ENCODE data around the gene SNRNP25. TPM values are rescaled to one million over a fixed set of nuclear protein-coding genes. Genes with fewer than 3 reads are reported as not detected.

Gene SNRNP25
- polyA plus RNA-seq, 3 donors = 18.5 to 32.2 (median 31.6) TPM

GRCh38 chr16:58491-59439 lies 5.1 kb downstream of the SNRNP25 start:
- Histone ChIP-seq H3K4me2 (replicated peaks; ENCODE audit: extremely low read depth, low read length, poor library complexity, severe bottlenecking) (no peak overlapping the region), H3K27ac (ENCODE audit: low read depth in 1 of 2, low read length in 2 of 2) (no peak overlapping the region), H4K20me1 (ENCODE audit: insufficient read depth, low read length) (no peaks in the 10 kb centered on the region), H3K9ac (ENCODE audit: insufficient read depth, low read length, poor library complexity, severe bottlenecking) (no peak overlapping the region), H2AFZ (ENCODE audit: insufficient read depth, low read depth, low read length, poor library complexity, severe bottlenecking) (no peak overlapping the region), H3K9me3 (replicated peaks in 1 of 2; ENCODE audit: control insufficient read depth in 1 of 2, insufficient read depth in 1 of 2, low read length in 2 of 2) (no peaks in the 10 kb centered on the region), H3K79me2 (ENCODE audit: insufficient read depth, low read length) (peaks cover 11% of the 10 kb centered on the region), H3K36me3 (replicated peaks in 1 of 2; ENCODE audit: control insufficient read depth in 1 of 2, insufficient read depth in 2 of 2, low read length in 2 of 2) (peaks cover 6 to 23% of the 10 kb centered on the region in 2 donors), H3K4me1 (ENCODE audit: control insufficient read depth in 1 of 2, insufficient read depth in 2 of 2, low read length in 2 of 2) (peaks cover 5 to 8% of the 10 kb centered on the region in 2 donors), H3K4me3 (replicated peaks in 1 of 3; ENCODE audit: low read depth in 2 of 3, low read length in 3 of 3) (no peak overlapping the region), H3K27me3 (ENCODE audit: control insufficient read depth in 2 of 2, insufficient read depth in 2 of 2, low read length in 2 of 2) (no peaks in the 10 kb centered on the region)
- H3K4me3 Mint-ChIP-seq = no peak overlapping the region
- H3K27ac Mint-ChIP-seq = peak overlapping the region in 1 of 7 donors; percentile 62
- peaks cover 28 to 29% of the 10 kb centered on the region in 2 donors for H3K36me3 Mint-ChIP-seq
- peaks cover 15% of the 10 kb centered on the region for H3K4me1 Mint-ChIP-seq
- 94% methylated on average over 27 of the region's 29 CpGs for WGBS (ENCODE audit: insufficient coverage)
- TF ChIP-seq, protein P1, sequence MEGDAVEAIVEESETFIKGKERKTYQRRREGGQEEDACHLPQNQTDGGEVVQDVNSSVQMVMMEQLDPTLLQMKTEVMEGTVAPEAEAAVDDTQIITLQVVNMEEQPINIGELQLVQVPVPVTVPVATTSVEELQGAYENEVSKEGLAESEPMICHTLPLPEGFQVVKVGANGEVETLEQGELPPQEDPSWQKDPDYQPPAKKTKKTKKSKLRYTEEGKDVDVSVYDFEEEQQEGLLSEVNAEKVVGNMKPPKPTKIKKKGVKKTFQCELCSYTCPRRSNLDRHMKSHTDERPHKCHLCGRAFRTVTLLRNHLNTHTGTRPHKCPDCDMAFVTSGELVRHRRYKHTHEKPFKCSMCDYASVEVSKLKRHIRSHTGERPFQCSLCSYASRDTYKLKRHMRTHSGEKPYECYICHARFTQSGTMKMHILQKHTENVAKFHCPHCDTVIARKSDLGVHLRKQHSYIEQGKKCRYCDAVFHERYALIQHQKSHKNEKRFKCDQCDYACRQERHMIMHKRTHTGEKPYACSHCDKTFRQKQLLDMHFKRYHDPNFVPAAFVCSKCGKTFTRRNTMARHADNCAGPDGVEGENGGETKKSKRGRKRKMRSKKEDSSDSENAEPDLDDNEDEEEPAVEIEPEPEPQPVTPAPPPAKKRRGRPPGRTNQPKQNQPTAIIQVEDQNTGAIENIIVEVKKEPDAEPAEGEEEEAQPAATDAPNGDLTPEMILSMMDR (IDR thresholded peaks at IDR 0.05) = no peak
- intact Hi-C loops (cut with micrococcal nuclease) = no loop called here
- peaks cover 0 to 3% (median 3%) of the 10 kb centered on the region in 3 donors for H3K27me3 Mint-ChIP-seq (ENCODE audit: low read depth in 3 of 3)
- no peaks in the 10 kb centered on the region for H3K9me3 Mint-ChIP-seq
- no peak for DNase-seq

GRCh38 chr16:59440-60059 lies 5.9 kb downstream of the SNRNP25 start:
- WGBS (ENCODE audit: insufficient coverage) = 100% methylated on average over 7 of the region's 14 CpGs

More at GRCh38 chr16:59440-60059, 5.9 kb downstream of the SNRNP25 start:
- H3K9ac ChIP-seq (ENCODE audit: insufficient read depth, low read length, poor library complexity, severe bottlenecking) = no peak overlapping the region
- H3K9me3 Mint-ChIP-seq = no peaks in the 10 kb centered on the region
- H3K9me3 ChIP-seq (replicated peaks in 1 of 2; ENCODE audit: control insufficient read depth in 1 of 2, insufficient read depth in 1 of 2, low read length in 2 of 2) = no peaks in the 10 kb centered on the region
- no peak overlapping the region for H3K4me3 ChIP-seq (replicated peaks in 1 of 3; ENCODE audit: low read depth in 2 of 3, low read length in 3 of 3)
- H3K4me2 ChIP-seq (replicated peaks; ENCODE audit: extremely low read depth, low read length, poor library complexity, severe bottlenecking) = no peak overlapping the region
- peaks cover 3% of the 10 kb centered on the region for H3K79me2 ChIP-seq (ENCODE audit: insufficient read depth, low read length)
- peaks cover 0 to 5% (median 3%) of the 10 kb centered on the region in 3 donors for H3K27me3 Mint-ChIP-seq (ENCODE audit: low read depth in 3 of 3)
- peaks cover 28 to 29% of the 10 kb centered on the region in 2 donors for H3K36me3 Mint-ChIP-seq
- no peaks in the 10 kb centered on the region for H3K27me3 ChIP-seq (ENCODE audit: control insufficient read depth in 2 of 2, insufficient read depth in 2 of 2, low read length in 2 of 2)
- no peaks in the 10 kb centered on the region for H4K20me1 ChIP-seq (ENCODE audit: insufficient read depth, low read length)
- H3K27ac ChIP-seq (ENCODE audit: low read depth in 1 of 2, low read length in 2 of 2) = no peak overlapping the region
- H3K36me3 ChIP-seq (replicated peaks in 1 of 2; ENCODE audit: control insufficient read depth in 1 of 2, insufficient read depth in 2 of 2, low read length in 2 of 2) = peaks cover 6 to 23% of the 10 kb centered on the region in 2 donors
- peak overlapping the region in 1 of 7 donors; percentile 68 for H3K27ac Mint-ChIP-seq
- H2AFZ ChIP-seq (ENCODE audit: insufficient read depth, low read depth, low read length, poor library complexity, severe bottlenecking) = no peak overlapping the region
- TF ChIP-seq, protein P1 (IDR thresholded peaks at IDR 0.05) = no peak
- H3K4me1 ChIP-seq (ENCODE audit: control insufficient read depth in 1 of 2, insufficient read depth in 2 of 2, low read length in 2 of 2) = no peaks in the 10 kb centered on the region
- DNase-seq = no peak
- H3K4me3 Mint-ChIP-seq = no peak overlapping the region
- peaks cover 11% of the 10 kb centered on the region for H3K4me1 Mint-ChIP-seq
- intact Hi-C loops (cut with micrococcal nuclease) = no loop called here

Measured in CD14-positive monocyte (primary cell).